ENCODE results near the gene NPHS2.
"Not testable (repeated sequence)": the region's sequence is repeated elsewhere in the genome, so short reads cannot be mapped to it uniquely, and the experiment has no call there.

The NPHS2 gene

GRCh38 chr1:179545321-179545720 is 30.4 kb downstream of the NPHS2 start:
- no peak for DNase-seq

DNA sequence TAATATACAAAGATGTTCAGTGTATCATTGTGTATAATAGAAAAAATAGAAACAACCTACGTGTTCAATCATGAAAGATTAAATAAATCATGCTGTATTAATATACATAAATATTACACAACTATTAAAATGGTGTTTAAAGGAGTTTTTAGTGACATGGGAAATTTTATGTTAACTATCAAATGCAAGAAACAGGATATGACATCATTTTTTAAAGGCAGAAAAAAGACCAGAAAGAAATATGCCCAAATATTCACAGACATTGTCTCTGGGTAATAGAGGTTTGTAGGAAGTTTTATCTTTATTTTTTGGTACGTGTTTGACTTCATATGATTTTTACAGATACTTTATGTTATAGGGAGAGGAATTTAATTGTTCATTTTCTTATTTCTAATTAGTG is 34.0 kb downstream of the NPHS2 start:
- DNase-seq: no peak

DNA sequence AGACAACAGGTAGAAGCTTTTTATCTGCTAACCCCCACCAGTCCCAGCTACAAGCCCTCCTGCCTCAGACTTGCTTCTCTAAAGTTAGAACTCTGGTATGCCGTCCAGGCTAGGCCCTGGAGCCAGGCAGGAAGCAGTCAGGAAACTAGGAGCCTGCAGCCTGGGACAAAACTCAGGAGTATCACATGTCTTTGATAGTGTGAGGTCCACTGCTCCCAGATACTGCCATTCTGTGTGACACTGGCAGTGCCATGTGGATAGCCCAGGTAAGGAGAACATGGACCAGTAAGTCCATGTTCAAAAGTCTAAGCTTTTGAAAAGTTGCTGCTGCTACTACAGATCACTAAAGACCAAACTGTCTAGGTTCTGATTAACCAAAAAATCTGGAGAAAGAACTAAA is 45.4 kb downstream of the NPHS2 start:
- DNase-seq: no peak

DNA sequence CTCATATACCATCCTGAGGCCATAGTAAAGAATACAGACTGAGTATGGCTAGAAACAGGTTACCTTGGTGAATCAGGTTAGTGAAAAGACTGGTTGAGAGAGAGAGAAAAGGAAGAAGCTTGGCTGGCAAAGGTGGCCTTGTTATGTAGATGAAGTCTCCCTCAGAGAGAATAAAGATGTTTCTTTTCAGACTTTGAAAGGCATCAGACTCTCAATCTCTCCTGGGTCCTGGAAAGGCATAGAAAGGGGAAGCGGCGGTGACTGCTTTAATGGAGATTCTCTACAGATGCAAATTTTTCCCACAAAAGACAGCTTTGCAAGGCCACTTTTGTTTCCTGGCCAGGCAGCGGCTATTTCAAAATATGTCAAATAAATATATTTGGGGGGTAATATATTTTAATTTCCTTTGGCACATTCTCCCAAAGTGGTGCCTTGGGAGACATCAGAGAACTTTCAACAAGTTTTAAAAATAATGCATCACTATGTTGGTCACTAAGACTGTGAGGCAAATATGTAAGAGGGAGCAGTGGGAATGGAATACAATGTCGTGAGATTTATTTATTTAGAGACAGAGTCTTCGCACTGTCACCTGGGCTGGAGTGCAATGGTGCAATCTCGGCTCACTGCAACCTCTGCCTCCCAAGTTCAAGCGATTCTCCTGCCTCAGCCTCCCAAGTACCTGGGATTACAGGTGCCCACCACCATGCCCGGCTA is 46.1 kb downstream of the NPHS2 start:
- no peak for DNase-seq

DNA sequence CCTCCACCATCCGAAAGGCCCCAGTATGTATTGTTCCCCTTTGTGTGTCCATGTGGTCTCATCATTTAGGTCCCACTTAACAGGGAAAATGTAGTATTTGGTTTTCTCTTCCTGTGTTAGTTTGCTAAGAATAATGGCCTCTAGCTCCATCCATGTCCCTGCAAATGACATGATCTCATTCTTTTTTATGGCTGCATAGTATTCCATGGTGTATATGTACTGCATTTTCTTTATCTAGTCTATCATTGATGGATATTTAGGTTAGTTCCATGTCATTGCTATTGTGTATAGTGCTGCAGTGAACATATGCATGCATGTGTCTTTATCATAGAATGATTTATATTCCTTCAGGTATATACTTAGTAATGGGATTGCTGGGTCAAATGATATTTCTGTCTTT is 57.2 kb downstream of the NPHS2 start:
- not testable (repeated sequence) for DNase-seq

GRCh38 chr1:179516976-179517705 is 58.6 kb downstream of the NPHS2 start:
- DNase-seq: no peak

- DNase-seq: no peak
These were observed 65.7 kb downstream of the NPHS2 start for GRCh38 chr1:179510038-179510437.

DNA sequence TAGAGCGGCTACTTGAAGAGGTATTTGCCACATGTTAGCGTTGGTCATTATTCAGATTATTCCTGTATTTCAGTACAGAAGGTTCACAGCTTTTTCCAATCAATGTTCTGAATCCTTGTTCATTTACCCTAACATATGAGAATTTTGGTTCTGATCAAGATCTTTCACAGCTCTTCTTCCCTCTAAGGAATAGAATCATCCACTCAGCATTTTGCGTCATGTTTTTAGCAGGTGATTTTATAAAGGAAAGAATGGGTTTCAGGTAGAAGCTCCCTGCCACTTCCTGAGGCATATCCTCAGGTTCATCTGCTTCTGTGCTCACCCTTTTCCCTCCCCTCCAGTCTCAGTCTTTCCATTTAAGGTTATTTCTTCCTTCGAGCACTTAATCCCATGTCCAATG is 66.4 kb downstream of the NPHS2 start:
- no peak for DNase-seq

GRCh38 chr1:179506199-179506598 is 69.5 kb downstream of the NPHS2 start:
- no peak for DNase-seq

Measured in NCI-H1105 treated with DMSO at 0.1 percent for 48 hours (cell line).